Measurements from ENCODE around the gene TBC1D9B. TPM values are rescaled to one million over a fixed set of nuclear protein-coding genes. Genes with fewer than 3 reads are reported as not detected.
A peak's percentile ranks its signal among the peaks of the same experiment; 100 is the strongest.

The TBC1D9B gene
- total RNA-seq, 1 donor from 2014 or later, result 138 TPM

GRCh38 chr5:179864686-179865085, 43.0 kb downstream of the TBC1D9B start:
- Mint-ChIP-seq H3K9me3 (ENCODE audit: unreplicated experiment) (no peaks in the 10 kb centered on the region), H3K36me3 (ENCODE audit: low read depth, unreplicated experiment) (peaks cover 27% of the 10 kb centered on the region), H3K27me3 (ENCODE audit: unreplicated experiment) (peaks cover 14% of the 10 kb centered on the region), H3K4me3 (ENCODE audit: unreplicated experiment) (peak overlapping the region; percentile 37), H3K4me1 (ENCODE audit: unreplicated experiment) (peaks cover 19% of the 10 kb centered on the region), H3K27ac (ENCODE audit: unreplicated experiment) (no peak overlapping the region)
- TF ChIP-seq CTCF (IDR thresholded peaks at IDR 0.05; ENCODE audit: unreplicated experiment), result no peak
- no peak for DNase-seq (ENCODE audit: low spot score)

- no peak overlapping the region for H3K27ac Mint-ChIP-seq (ENCODE audit: unreplicated experiment)
- H3K4me1 Mint-ChIP-seq (ENCODE audit: unreplicated experiment), result peaks cover 19% of the 10 kb centered on the region
- H3K4me3 Mint-ChIP-seq (ENCODE audit: unreplicated experiment), result peak overlapping the region; percentile 79
- no peaks in the 10 kb centered on the region for H3K9me3 Mint-ChIP-seq (ENCODE audit: unreplicated experiment)
- no peak for DNase-seq (ENCODE audit: low spot score)
- H3K27me3 Mint-ChIP-seq (ENCODE audit: unreplicated experiment), result peaks cover 14% of the 10 kb centered on the region
- peaks cover 27% of the 10 kb centered on the region for H3K36me3 Mint-ChIP-seq (ENCODE audit: low read depth, unreplicated experiment)
- no peak for TF ChIP-seq CTCF (IDR thresholded peaks at IDR 0.05; ENCODE audit: unreplicated experiment)
These were observed 44.1 kb downstream of the TBC1D9B start for GRCh38 chr5:179863449-179864085.

- Mint-ChIP-seq H3K27ac (ENCODE audit: unreplicated experiment) (no peak overlapping the region), H3K36me3 (ENCODE audit: low read depth, unreplicated experiment) (peaks cover 27% of the 10 kb centered on the region), H3K4me1 (ENCODE audit: unreplicated experiment) (peaks cover 22% of the 10 kb centered on the region), H3K4me3 (ENCODE audit: unreplicated experiment) (peak overlapping the region; percentile 67), H3K9me3 (ENCODE audit: unreplicated experiment) (no peaks in the 10 kb centered on the region), H3K27me3 (ENCODE audit: unreplicated experiment) (peaks cover 14% of the 10 kb centered on the region)
- no peak for TF ChIP-seq CTCF (IDR thresholded peaks at IDR 0.05; ENCODE audit: unreplicated experiment)
- DNase-seq (ENCODE audit: low spot score), result no peak
These were observed 44.8 kb downstream of the TBC1D9B start for GRCh38 chr5:179862891-179863290.

GRCh38 chr5:179862296-179862695, 45.4 kb downstream of the TBC1D9B start:
- no peak for TF ChIP-seq CTCF (IDR thresholded peaks at IDR 0.05; ENCODE audit: unreplicated experiment)
- H3K4me3 Mint-ChIP-seq (ENCODE audit: unreplicated experiment), result peak overlapping the region; percentile 67
- peaks cover 26% of the 10 kb centered on the region for H3K36me3 Mint-ChIP-seq (ENCODE audit: low read depth, unreplicated experiment)
- no peak overlapping the region for H3K27ac Mint-ChIP-seq (ENCODE audit: unreplicated experiment)
- DNase-seq (ENCODE audit: low spot score), result no peak
- H3K4me1 Mint-ChIP-seq (ENCODE audit: unreplicated experiment), result peaks cover 27% of the 10 kb centered on the region
- peaks cover 14% of the 10 kb centered on the region for H3K27me3 Mint-ChIP-seq (ENCODE audit: unreplicated experiment)
- H3K9me3 Mint-ChIP-seq (ENCODE audit: unreplicated experiment), result no peaks in the 10 kb centered on the region

- Mint-ChIP-seq H3K4me1 (ENCODE audit: unreplicated experiment) (peaks cover 21% of the 10 kb centered on the region), H3K4me3 (ENCODE audit: unreplicated experiment) (peak overlapping the region; percentile 83), H3K9me3 (ENCODE audit: unreplicated experiment) (no peaks in the 10 kb centered on the region), H3K27ac (ENCODE audit: unreplicated experiment) (no peak overlapping the region), H3K27me3 (ENCODE audit: unreplicated experiment) (peaks cover 9% of the 10 kb centered on the region), H3K36me3 (ENCODE audit: low read depth, unreplicated experiment) (peaks cover 19% of the 10 kb centered on the region)
- no peak for DNase-seq (ENCODE audit: low spot score)
- no peak for TF ChIP-seq CTCF (IDR thresholded peaks at IDR 0.05; ENCODE audit: unreplicated experiment)
These were observed 47.4 kb downstream of the TBC1D9B start for GRCh38 chr5:179860301-179860700.
